ENCODE data around the gene CRIM1.

DNA sequence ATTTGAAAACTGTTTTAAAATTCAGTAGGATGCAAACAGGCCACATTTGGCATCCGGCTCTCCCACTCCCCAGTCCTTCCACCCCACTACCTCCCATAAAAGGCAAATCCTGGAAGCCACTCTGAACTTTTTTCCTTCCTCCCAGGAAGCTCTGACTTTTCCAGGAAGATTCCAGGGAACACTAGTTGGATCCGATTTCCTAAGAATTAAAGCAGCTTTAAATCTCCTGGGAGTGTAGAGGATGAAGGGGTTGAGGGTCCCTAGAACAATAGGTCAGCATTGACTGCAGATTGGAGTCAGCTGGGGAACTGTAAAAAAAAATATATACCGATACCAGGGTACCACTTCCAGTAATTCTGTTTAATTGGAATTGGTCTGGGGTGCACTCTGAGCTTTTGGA lies 76.9 kb downstream of the CRIM1 start:
- TF ChIP-seq SP1 (IDR thresholded peaks at IDR 0.05; ENCODE audit: low read depth, low read length) (no peak), TAF1 (IDR thresholded peaks at IDR 0.05; ENCODE audit: low read depth, low read length) (no peak), ZNF274 (IDR thresholded peaks at IDR 0.05; ENCODE audit: borderline replicate concordance, extremely low read depth, low read length) (no peak), CTCF (IDR thresholded peaks at IDR 0.05; ENCODE audit: control extremely low read depth in 1 of 3, insufficient read depth in 1 of 3, low read depth in 1 of 3, low read length in 3 of 3) (no peak), POLR2A (IDR thresholded peaks at IDR 0.05; ENCODE audit: control extremely low read depth in 1 of 2, low read depth in 2 of 2, low read length in 2 of 2) (no peak), EZH2 (IDR thresholded peaks at IDR 0.05; ENCODE audit: low read depth, low read length, severe bottlenecking) (no peak), TBP (IDR thresholded peaks at IDR 0.05; ENCODE audit: low read depth, low read length) (no peak), EP300 (IDR thresholded peaks at IDR 0.05; ENCODE audit: borderline replicate concordance in 1 of 2, low read depth in 2 of 2, low read length in 2 of 2) (no peak)
- TF ChIP-seq, protein P1, sequence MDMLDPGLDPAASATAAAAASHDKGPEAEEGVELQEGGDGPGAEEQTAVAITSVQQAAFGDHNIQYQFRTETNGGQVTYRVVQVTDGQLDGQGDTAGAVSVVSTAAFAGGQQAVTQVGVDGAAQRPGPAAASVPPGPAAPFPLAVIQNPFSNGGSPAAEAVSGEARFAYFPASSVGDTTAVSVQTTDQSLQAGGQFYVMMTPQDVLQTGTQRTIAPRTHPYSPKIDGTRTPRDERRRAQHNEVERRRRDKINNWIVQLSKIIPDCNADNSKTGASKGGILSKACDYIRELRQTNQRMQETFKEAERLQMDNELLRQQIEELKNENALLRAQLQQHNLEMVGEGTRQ (IDR thresholded peaks at IDR 0.05; ENCODE audit: low read length): no peak
- TF ChIP-seq, protein P2, sequence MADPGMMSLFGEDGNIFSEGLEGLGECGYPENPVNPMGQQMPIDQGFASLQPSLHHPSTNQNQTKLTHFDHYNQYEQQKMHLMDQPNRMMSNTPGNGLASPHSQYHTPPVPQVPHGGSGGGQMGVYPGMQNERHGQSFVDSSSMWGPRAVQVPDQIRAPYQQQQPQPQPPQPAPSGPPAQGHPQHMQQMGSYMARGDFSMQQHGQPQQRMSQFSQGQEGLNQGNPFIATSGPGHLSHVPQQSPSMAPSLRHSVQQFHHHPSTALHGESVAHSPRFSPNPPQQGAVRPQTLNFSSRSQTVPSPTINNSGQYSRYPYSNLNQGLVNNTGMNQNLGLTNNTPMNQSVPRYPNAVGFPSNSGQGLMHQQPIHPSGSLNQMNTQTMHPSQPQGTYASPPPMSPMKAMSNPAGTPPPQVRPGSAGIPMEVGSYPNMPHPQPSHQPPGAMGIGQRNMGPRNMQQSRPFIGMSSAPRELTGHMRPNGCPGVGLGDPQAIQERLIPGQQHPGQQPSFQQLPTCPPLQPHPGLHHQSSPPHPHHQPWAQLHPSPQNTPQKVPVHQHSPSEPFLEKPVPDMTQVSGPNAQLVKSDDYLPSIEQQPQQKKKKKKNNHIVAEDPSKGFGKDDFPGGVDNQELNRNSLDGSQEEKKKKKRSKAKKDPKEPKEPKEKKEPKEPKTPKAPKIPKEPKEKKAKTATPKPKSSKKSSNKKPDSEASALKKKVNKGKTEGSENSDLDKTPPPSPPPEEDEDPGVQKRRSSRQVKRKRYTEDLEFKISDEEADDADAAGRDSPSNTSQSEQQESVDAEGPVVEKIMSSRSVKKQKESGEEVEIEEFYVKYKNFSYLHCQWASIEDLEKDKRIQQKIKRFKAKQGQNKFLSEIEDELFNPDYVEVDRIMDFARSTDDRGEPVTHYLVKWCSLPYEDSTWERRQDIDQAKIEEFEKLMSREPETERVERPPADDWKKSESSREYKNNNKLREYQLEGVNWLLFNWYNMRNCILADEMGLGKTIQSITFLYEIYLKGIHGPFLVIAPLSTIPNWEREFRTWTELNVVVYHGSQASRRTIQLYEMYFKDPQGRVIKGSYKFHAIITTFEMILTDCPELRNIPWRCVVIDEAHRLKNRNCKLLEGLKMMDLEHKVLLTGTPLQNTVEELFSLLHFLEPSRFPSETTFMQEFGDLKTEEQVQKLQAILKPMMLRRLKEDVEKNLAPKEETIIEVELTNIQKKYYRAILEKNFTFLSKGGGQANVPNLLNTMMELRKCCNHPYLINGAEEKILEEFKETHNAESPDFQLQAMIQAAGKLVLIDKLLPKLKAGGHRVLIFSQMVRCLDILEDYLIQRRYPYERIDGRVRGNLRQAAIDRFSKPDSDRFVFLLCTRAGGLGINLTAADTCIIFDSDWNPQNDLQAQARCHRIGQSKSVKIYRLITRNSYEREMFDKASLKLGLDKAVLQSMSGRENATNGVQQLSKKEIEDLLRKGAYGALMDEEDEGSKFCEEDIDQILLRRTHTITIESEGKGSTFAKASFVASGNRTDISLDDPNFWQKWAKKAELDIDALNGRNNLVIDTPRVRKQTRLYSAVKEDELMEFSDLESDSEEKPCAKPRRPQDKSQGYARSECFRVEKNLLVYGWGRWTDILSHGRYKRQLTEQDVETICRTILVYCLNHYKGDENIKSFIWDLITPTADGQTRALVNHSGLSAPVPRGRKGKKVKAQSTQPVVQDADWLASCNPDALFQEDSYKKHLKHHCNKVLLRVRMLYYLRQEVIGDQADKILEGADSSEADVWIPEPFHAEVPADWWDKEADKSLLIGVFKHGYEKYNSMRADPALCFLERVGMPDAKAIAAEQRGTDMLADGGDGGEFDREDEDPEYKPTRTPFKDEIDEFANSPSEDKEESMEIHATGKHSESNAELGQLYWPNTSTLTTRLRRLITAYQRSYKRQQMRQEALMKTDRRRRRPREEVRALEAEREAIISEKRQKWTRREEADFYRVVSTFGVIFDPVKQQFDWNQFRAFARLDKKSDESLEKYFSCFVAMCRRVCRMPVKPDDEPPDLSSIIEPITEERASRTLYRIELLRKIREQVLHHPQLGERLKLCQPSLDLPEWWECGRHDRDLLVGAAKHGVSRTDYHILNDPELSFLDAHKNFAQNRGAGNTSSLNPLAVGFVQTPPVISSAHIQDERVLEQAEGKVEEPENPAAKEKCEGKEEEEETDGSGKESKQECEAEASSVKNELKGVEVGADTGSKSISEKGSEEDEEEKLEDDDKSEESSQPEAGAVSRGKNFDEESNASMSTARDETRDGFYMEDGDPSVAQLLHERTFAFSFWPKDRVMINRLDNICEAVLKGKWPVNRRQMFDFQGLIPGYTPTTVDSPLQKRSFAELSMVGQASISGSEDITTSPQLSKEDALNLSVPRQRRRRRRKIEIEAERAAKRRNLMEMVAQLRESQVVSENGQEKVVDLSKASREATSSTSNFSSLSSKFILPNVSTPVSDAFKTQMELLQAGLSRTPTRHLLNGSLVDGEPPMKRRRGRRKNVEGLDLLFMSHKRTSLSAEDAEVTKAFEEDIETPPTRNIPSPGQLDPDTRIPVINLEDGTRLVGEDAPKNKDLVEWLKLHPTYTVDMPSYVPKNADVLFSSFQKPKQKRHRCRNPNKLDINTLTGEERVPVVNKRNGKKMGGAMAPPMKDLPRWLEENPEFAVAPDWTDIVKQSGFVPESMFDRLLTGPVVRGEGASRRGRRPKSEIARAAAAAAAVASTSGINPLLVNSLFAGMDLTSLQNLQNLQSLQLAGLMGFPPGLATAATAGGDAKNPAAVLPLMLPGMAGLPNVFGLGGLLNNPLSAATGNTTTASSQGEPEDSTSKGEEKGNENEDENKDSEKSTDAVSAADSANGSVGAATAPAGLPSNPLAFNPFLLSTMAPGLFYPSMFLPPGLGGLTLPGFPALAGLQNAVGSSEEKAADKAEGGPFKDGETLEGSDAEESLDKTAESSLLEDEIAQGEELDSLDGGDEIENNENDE (IDR thresholded peaks at IDR 0.05; ENCODE audit: insufficient replicate concordance, low read length): no peak
